NCI-H128 (cell line): Measurements from ENCODE around the gene ITGBL1.
"Not testable (repeated sequence)": the region's sequence is repeated elsewhere in the genome, so short reads cannot be mapped to it uniquely, and the experiment has no call there.

Experiments used
- DNase-seq: peaks from one replicate; lab custom pipeline; 2025; ENCODE audit not compliant: unreplicated experiment; lab: John Stamatoyannopoulos, UW

The ITGBL1 gene

DNA sequence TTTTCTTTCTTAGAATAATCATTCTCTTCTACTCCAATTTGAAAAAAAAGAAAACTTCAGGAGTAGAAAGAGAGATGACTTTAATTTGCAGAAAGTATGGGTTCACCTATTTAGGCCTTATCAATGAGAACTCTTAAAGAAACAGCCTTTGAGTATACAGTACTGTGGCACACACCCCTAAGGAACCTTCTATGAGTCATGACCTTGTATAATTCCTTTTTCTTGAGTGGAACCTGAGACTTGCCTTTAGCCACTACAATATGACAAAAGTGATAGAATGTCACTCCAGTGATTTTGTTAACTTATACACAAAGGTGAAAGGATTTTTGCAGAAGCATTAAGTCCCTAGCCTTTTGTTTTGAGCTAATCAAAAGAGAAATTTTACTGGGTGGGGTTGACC is 58.7 kb downstream of the ITGBL1 start:
- DNase-seq = no peak

DNA sequence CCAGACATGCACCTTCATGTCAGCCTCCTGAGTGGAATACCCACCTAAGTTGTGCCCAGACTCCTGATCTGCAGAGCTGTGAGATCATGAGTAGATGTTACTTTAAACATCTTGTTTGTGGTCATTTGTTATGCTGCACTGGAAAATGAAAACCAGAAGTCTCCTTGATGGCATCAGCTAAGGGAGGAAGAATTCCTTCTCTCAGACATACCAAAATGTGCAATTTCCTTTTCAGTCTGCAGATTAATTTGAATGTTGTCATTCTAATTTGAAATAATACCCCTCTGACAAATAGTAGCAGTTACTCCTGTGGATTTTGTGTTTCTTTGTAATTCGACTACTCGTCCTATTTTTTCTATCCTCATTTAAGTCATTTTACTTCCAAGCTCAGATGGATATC is 59.3 kb downstream of the ITGBL1 start:
- no peak for DNase-seq

DNA sequence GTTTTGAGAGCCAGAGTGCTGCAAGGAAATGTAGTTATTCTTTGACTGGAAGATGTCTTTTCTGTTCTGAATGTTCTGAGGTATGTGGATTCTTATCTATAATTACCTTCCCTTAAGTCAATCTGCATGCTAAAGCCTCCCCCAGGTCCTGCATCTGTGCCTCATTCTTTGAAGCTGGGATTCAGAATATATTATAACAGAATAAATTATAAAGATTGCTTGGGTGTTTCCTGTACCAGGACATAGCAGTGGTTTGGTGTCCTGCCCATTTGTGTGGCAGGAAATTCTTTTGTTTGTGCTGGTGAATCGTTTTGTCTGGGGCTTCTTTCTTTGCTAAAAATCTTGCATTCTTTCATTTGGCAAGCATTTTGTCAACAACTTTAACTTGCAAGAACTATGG is 60.2 kb downstream of the ITGBL1 start:
- DNase-seq = no peak

DNA sequence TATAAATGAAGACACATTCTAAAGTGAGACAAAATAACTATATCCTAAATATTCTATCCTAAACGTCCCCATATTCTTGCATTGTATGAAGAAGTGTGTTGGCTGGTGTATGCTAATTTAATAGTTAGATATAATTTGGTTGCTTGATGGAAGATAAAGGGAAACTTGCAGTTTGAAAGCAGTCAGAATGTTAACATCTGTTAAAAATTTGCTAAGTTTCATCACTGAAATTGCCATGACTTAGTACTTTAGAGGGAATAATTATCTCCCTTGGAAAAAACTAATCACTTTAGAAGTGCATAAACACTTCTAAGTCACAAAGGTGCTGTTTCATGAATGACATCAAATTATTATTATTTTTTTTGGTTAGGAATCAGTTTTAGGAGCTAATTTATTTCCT is 61.6 kb downstream of the ITGBL1 start:
- no peak for DNase-seq

DNA sequence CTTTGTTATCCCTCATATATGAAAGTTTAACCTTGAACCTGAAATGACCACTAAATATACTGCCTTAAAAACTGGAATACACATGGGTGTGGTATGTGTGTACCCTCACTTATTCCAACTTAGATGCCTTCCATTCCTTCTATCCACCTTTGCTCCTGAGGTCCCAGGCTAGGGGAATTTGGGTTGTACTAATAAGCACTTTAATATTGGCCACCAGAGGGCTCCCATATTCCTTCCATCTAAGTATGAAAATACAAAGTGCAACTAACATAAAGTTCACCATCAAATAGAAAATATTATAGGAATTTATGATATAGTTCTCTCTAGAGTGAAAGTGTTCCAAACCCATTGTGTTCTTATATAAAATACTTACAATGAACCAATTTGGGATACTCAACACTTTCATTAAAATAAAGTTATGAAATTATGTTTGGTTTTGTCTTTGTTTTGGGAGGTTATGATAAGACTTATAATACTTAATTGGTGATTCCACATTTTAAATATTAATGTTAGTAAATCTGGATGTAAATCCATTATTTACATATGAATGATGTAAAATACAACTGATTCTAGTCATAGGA is 62.3 kb downstream of the ITGBL1 start:
- DNase-seq = no peak

DNA sequence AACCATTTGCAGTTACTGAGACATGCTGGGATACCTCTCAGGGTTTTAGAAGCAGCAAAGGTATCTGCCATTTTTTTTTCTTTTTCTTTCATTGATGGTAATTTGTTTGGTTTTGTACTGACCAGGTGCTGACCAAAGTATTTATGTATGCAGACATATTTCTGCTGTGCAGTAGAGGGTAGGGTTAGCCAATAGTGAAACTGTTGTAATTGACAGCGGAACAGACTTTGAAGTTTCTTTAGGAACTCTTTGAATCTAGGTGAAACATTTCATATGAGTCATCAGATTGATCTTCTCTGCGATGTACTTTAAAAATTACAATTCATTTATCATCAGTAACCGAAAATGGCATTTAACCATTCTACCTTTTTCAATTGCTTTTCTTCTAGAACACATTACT is 63.0 kb downstream of the ITGBL1 start:
- DNase-seq = no peak

DNA sequence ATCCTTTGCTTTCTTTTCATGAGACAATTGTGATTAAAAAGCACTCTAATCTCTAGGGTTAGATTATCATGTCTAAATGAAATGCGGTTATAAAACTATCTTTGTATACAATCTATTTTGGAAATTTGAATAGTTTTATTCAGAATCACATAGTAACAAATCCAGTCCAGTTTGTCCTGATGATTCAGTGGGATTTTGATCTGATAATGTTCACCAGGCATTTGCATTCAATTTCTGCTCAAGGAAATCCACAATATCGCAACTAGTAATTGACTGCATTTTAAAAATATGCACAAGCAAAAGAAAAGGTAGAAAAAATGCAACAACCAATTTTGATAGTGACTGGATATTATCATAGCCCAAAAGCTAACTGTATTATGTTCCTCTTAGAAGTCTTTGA is 63.8 kb downstream of the ITGBL1 start:
- DNase-seq = no peak

DNA sequence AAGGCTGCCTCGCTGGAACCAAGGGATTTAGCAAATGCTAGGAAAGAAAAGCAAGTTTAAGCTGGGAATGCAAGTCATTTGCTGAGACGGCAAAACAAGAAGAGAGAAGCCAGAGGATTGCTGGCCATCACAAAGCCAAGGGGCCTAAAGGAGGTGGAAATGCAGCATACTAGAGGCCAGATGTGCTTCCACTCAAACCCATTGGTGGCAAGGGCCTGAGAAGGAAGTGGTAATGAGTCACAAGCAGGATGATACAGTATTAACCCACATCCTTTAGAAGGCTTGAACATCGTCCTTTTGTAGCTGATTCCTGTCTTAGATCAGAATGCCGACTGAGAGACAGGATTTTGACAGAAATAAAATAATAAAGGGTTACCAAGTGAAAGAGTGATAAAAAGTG is 68.2 kb downstream of the ITGBL1 start:
- no peak for DNase-seq

DNA sequence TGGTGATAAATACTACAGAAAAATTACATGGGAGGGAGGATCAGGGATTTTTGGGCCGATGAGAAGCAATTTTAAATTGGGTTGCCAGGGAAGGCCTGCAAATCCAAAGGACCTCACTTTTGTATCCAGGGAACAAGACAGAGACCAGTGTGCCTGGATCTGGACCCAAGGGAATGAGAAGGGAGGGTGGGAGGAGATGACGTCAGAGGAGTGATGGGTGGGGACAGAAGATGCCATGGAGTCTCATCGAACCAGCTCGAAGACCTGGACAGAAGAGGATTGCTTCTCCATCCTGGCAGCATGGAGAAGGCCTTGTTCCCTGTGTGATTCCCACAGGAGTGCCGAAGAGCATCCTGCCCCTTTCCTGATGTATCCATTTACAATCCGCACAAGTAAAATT is 68.9 kb downstream of the ITGBL1 start:
- DNase-seq = no peak

DNA sequence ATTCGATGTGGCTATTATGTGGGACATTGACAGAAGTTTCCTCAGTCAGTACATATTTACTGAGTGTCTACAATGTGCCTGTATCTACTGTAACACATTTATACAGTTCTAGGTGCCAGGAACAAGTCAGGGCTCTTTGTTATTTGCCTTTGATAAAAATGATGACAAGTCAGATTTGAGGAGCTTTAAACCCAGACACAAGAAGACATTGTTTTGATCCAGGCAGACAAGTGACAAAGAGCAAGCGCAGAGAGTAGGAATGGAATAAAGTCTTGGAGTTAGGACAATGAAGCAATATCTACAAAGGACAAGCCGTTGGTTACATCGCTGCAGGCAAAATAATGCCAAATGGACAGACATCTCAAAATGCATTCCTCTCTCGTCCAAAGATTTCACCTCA is 70.1 kb downstream of the ITGBL1 start:
- no peak for DNase-seq

DNA sequence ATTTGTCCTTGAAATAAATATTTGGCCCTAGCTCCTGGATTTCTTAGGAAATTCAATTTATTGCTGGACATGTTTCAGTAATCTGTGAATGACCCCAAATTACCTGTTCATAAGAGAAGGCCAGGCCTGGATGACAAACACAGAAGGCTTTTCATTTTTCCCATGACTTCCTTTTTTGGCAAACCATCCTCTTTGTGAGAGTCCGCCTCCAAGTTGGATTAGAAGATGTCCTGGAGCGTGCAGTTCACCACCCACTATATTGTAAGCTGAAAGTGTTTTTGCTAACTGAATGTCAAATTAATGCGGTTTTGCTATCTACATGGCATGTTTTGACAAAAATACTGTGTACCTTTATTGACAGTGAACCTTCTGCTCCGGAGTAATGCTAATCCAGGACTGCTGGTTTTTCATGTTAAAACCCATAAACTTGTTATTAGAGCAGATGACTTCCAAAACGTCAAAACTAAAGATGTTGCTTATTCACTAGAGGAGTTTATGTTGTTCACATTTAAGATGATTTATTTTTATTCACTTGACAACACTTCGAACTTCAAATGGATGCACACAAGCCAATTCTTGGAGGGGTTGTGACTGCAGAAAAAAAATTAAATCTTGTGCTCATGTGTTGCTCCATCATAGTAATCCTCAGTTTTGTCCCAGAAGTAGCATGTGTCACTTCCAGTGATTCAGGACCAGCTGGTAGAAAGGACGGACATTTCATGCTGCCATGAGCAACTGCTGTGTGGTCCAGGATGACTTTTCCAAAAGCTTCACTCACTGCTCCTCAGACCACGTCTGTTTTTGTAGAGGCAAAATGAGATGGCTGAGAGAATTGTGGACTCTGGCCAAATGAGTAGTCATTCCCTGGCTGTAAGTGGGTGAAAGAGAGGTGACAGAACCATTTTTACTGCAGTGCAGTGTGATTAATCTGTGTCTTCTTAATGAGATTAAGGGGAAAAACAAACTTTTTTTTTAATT is 71.0 kb downstream of the ITGBL1 start:
- DNase-seq = no peak

DNA sequence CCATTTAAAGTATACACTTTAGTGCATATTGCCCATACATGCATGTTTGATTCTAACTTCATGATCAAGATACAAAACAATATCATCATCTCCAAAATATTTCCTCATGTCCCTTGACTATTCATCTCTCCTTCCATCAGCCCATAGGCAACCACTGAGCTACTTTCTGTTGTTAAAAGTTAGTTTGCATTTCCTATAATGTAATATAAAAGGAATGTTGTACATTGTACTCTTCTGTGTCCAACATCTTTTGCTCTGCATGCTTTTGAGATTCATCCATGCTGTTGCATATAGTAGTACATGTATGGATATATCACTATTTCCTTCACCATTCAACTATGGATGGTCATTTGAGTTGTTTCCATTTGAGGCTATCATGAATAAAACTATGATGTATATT is 74.7 kb downstream of the ITGBL1 start:
- no peak for DNase-seq

DNA sequence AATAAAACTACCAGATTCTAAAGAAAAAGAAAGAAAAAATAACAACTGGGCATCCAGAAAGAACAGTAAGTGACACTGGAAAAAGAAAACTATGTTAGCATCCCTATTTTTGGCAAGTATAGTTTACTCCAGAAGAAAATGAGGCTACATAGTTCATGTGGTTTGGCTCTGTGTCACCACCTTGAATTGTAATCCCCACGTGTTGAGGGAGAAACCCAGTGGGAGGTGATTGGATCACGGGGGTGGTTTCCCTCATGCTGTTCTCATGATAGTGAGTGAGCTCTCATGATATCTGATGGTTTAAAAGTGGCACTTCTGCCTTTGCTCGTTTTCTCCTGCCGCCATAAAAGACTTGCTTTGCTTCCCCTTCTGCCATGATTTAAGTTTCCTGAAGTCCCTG is 76.9 kb downstream of the ITGBL1 start:
- no peak for DNase-seq

DNA sequence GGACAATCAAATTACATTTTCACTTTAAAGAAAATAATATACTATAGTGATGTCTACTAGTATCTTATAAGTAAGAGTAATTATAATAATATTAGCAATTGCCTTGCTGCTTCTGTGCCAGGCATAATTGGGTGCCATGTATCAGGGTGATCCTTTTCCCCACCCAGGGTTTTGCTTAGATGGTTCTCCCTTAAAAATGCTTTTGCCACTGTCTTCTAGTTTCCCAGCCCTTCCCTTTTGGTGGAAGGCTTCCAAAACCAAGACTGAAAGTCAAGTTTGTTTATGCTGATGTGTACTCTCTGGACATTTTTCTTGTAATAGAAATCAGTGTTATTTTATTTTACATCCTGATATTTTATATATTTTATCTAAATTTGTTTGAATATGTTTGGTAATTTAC is 77.8 kb downstream of the ITGBL1 start:
- no peak for DNase-seq

DNA sequence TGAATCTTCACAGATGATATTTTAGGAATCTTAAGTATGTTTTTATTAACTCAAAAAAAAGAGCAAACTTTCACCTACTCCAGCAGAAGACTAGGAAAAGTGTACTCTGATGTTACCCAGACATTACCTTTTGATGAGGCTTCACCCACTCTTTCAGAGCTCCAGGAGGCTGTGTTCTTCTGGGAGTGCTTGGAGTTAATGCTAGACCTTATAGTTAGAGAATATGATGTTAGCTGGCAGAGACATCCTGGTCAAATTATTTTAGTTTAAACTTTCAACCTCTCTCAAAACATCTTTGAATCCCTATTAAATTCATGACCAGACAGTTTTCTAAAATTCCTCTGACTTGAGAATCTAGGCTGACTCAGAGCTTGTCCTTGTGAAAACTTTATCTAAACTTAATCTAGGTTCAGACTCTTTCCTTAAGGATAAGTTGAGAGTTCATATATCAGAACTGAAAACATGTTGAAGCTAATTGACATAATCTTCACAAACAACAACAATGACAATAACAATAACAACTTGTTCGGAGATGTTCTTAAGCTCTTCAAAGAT is 82.8 kb downstream of the ITGBL1 start:
- DNase-seq = no peak

DNA sequence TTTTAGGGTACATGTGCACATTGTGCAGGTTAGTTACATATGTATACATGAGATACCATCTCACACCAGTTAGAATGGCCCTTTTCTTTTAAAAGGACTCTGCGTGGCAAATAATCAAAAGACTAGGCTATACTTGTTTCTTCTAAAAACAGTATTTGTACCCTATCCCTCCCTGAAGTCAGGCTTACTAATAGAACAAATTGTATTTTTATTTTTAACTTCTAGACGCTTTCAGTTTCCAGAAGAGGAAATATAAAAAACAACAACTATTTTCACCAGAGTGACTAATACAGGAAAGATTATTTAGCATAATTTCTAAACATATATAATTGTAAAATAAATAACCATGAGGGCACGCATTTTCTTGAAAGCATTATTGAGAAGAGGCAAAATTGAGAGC is 83.6 kb downstream of the ITGBL1 start:
- no peak for DNase-seq

DNA sequence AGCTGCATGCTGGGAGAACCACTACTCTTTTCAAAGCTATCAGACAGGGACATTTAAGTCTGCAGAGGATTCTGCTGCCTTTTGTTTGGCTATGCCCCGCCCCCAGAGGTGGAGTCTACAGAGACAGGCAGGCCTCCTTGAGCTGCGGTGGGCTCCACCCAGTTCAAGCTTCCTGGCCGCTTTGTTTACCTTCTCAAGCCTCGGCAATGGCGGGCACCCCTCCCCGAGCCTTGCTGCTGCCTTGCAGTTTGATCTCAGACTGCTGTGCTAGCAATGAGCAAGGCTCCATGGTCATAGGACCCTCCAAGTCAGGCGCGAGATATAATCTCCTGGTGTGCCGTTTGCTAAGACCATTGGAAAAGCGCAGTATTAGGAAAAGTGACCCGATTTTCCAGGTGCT is 92.1 kb downstream of the ITGBL1 start:
- DNase-seq = not testable (repeated sequence)

DNA sequence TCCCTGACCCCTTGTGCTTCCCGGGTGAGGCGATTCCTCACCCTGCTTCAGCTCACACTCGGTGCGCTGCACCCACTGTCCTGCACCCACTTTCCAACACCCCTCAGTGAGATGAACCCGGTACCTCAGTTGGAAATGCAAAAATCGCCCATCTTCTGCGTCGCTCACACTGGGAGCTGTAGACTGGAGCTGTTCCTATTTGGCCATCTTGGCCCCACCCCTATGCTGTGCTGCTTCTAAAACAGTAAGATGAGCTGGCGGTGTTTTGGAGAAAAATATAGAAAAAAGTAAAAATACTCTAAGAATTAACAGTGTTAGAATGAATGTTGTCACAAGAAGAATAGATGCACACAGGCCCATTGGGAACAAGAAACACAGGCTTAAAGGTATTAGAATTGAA is 92.5 kb downstream of the ITGBL1 start:
- no peak for DNase-seq

DNA sequence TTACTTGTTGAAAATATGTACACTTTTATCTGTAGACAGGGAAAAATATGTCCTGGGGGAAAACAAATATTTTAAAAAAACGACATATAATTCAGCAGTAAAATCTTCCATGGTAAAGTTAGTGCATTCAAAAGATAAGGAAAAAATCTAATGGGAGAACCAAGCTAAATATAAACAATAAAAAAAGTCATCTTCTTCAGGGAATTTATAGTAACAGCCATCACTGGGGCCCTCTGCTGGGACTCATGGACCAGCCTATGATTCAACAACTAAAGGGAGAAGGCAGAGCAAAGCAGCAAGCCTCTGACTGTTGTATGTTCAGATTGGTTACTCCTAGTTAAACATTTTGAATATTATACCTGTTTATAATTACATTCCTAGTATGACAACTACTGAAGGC is 93.0 kb downstream of the ITGBL1 start:
- DNase-seq = no peak

DNA sequence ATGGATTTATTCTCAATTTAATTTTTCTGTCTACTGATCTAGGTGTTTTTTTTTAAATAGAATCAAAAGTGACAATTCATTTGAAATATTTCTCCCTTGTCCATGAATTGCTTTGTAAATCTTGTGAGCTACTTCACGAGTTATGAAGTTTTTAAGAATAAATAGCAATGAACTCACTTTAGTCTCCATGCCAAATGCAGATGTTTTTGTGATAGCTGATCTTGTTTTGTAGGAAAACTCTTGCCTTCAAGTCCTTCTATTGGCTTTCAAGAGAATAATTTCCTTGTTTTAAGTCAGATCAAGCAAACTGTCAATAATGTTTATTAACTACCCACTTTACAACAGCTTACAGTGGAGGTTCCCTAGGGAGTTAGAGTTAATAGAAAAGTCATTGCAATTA is 99.8 kb downstream of the ITGBL1 start:
- DNase-seq = no peak

DNA sequence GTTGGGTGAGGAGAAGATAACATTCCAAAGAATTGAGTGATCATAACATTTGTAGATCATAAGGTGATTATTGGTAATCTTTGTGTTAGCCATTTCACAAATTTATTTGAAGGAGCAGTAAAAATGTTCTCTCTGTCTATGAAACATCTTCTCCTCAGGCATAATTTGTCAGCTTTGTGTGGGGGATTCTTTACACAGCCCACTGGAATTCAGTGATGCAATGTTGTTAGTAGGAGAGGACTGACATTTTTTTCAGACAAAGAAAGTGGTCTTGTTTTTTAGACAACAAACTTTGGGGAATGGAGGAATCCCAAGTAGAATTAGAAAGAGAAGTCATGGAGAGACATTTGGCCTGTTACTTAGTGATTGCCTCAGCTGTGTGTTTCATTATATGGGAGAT is 100.3 kb downstream of the ITGBL1 start:
- no peak for DNase-seq

DNA sequence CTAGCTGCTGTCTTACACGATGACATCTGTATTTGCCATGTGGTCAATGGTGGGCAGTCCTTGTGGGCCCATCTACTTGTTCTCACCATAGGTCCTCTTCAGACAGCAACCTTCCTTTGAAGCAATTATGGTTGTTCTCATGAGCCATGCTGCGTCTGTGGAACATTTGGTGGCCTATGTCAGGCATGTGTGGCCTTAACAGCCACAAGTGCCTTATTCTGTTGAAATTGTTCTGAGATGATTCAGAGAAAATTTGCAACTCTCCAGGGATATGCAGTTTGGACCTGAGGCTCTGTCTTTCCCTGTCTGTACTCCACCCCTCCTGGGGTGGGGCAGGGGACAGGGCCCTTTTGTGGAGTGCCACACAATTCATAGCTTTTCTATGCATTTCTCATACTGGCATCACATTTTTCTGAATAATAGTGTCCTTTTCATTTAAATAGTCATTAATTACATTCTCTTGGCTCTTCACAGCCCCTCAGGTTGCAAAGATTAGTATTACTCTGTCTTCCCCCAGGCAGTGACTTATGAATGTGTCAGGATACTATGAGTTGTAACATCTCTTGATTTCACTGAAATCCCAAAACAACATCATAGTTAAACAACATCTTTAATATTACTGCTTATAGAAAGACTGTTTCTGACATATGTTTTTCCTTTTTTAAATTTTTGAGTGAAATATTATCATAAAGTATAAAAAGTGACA is 102.1 kb downstream of the ITGBL1 start:
- no peak for DNase-seq
